Stimulated activated memory B cell treated with anti-CD40 and anti-IgM and Interleukin-4, amounts not matched to agents 10 μg/mL and 1 μg/mL and 100 μg/mL, for 72 hours (primary cell): ENCODE measurements around the gene RXRA.

Experiments
- ATAC-seq: fragments of 150-1000 bp; cut with Tn5 transposase; 2 replicates; pipeline ENCODE4 v1.10.0; 2021
- H3K27ac Mint-ChIP-seq: one replicate; pipeline ENCODE4 v1.8.0; 2022; ENCODE audit warnings: mild to moderate bottlenecking, mixed read lengths
- H3K27me3 Mint-ChIP-seq: one replicate; pipeline ENCODE4 v1.8.0; 2022; ENCODE audit warnings: mixed read lengths
- H3K36me3 Mint-ChIP-seq: one replicate; pipeline ENCODE4 v1.8.0; 2022; ENCODE audit warnings: mixed read lengths
- H3K4me1 Mint-ChIP-seq: one replicate; pipeline ENCODE4 v1.8.0; 2022; ENCODE audit warnings: mixed read lengths
- H3K4me3 Mint-ChIP-seq: one replicate; pipeline ENCODE4 v1.8.0; 2022; ENCODE audit warnings: mild to moderate bottlenecking, moderate library complexity, mixed read lengths
- H3K9me3 Mint-ChIP-seq: one replicate; pipeline ENCODE4 v1.8.0; 2022; ENCODE audit warnings: mixed read lengths

The RXRA gene

GRCh38 chr9:134462318-134462717 lies 136.1 kb downstream of the RXRA start:
- no peak for ATAC-seq
- Mint-ChIP-seq H3K9me3 (no peaks in the 10 kb centered on the region), H3K27me3 (peaks cover 22% of the 10 kb centered on the region), H3K36me3 (no peaks in the 10 kb centered on the region), H3K4me1 (no peaks in the 10 kb centered on the region), H3K4me3 (no peak overlapping the region), H3K27ac (no peak overlapping the region)

GRCh38 chr9:134463280-134463679 lies 137.0 kb downstream of the RXRA start:
- ATAC-seq: no peak
- H3K27ac Mint-ChIP-seq: no peak overlapping the region
- H3K36me3 Mint-ChIP-seq: no peaks in the 10 kb centered on the region
- H3K4me3 Mint-ChIP-seq: no peak overlapping the region
- H3K27me3 Mint-ChIP-seq: peaks cover 22% of the 10 kb centered on the region
- no peaks in the 10 kb centered on the region for H3K4me1 Mint-ChIP-seq
- no peaks in the 10 kb centered on the region for H3K9me3 Mint-ChIP-seq

- no peak overlapping the region for H3K4me3 Mint-ChIP-seq
- no peaks in the 10 kb centered on the region for H3K36me3 Mint-ChIP-seq
- H3K9me3 Mint-ChIP-seq: no peaks in the 10 kb centered on the region
- ATAC-seq: no peak
- no peaks in the 10 kb centered on the region for H3K4me1 Mint-ChIP-seq
- H3K27me3 Mint-ChIP-seq: peaks cover 19% of the 10 kb centered on the region
- H3K27ac Mint-ChIP-seq: no peak overlapping the region
These were observed 140.8 kb downstream of the RXRA start for GRCh38 chr9:134466869-134467616.

GRCh38 chr9:134468358-134468757 lies 142.1 kb downstream of the RXRA start:
- H3K27ac Mint-ChIP-seq: no peak overlapping the region
- no peaks in the 10 kb centered on the region for H3K36me3 Mint-ChIP-seq
- H3K4me3 Mint-ChIP-seq: no peak overlapping the region
- no peaks in the 10 kb centered on the region for H3K4me1 Mint-ChIP-seq
- H3K9me3 Mint-ChIP-seq: no peaks in the 10 kb centered on the region
- peaks cover 8% of the 10 kb centered on the region for H3K27me3 Mint-ChIP-seq
- no peak for ATAC-seq

GRCh38 chr9:134469041-134469875 lies 143.0 kb downstream of the RXRA start:
- Mint-ChIP-seq H3K36me3 (no peaks in the 10 kb centered on the region), H3K9me3 (no peaks in the 10 kb centered on the region), H3K27ac (no peak overlapping the region), H3K27me3 (no peaks in the 10 kb centered on the region), H3K4me1 (peaks cover under 1% of the 10 kb centered on the region), H3K4me3 (no peak overlapping the region)
- no peak for ATAC-seq

GRCh38 chr9:134472256-134472655 lies 146.0 kb downstream of the RXRA start:
- H3K4me1 Mint-ChIP-seq: peaks cover 12% of the 10 kb centered on the region
- ATAC-seq: no peak
- H3K4me3 Mint-ChIP-seq: no peak overlapping the region
- no peaks in the 10 kb centered on the region for H3K36me3 Mint-ChIP-seq
- H3K27ac Mint-ChIP-seq: no peak overlapping the region
- H3K9me3 Mint-ChIP-seq: no peaks in the 10 kb centered on the region
- H3K27me3 Mint-ChIP-seq: no peaks in the 10 kb centered on the region

GRCh38 chr9:134473141-134474054 lies 147.1 kb downstream of the RXRA start:
- Mint-ChIP-seq H3K9me3 (no peaks in the 10 kb centered on the region), H3K27ac (no peak overlapping the region)

GRCh38 chr9:134474055-134474370 lies 147.8 kb downstream of the RXRA start:
- Mint-ChIP-seq H3K36me3 (no peaks in the 10 kb centered on the region), H3K9me3 (no peaks in the 10 kb centered on the region), H3K27ac (no peak overlapping the region), H3K4me3 (no peak overlapping the region), H3K27me3 (no peaks in the 10 kb centered on the region), H3K4me1 (peaks cover 12% of the 10 kb centered on the region)
- no peak for ATAC-seq

More at GRCh38 chr9:134473141-134474054, 147.1 kb downstream of the RXRA start:
- H3K4me1 Mint-ChIP-seq: peaks cover 12% of the 10 kb centered on the region
- H3K36me3 Mint-ChIP-seq: no peaks in the 10 kb centered on the region
- no peaks in the 10 kb centered on the region for H3K27me3 Mint-ChIP-seq
- ATAC-seq: no peak
- no peak overlapping the region for H3K4me3 Mint-ChIP-seq

GRCh38 chr9:134475011-134475790 lies 148.9 kb downstream of the RXRA start:
- ATAC-seq: peak; percentile 75
- H3K4me1 Mint-ChIP-seq: peaks cover 12% of the 10 kb centered on the region
- H3K27ac Mint-ChIP-seq: peak overlapping the region; percentile 87
- no peaks in the 10 kb centered on the region for H3K27me3 Mint-ChIP-seq
- H3K36me3 Mint-ChIP-seq: no peaks in the 10 kb centered on the region
- peak overlapping the region; percentile 50 for H3K4me3 Mint-ChIP-seq
- no peaks in the 10 kb centered on the region for H3K9me3 Mint-ChIP-seq

GRCh38 chr9:134476272-134476941 lies 150.2 kb downstream of the RXRA start:
- H3K27ac Mint-ChIP-seq: no peak overlapping the region
- no peak overlapping the region for H3K4me3 Mint-ChIP-seq
- peaks cover 12% of the 10 kb centered on the region for H3K4me1 Mint-ChIP-seq
- no peaks in the 10 kb centered on the region for H3K27me3 Mint-ChIP-seq
- no peaks in the 10 kb centered on the region for H3K36me3 Mint-ChIP-seq
- no peak for ATAC-seq
- no peaks in the 10 kb centered on the region for H3K9me3 Mint-ChIP-seq

- H3K4me3 Mint-ChIP-seq: no peak overlapping the region
- H3K27ac Mint-ChIP-seq: no peak overlapping the region
- H3K36me3 Mint-ChIP-seq: no peaks in the 10 kb centered on the region
- no peaks in the 10 kb centered on the region for H3K9me3 Mint-ChIP-seq
- ATAC-seq: no peak
- H3K27me3 Mint-ChIP-seq: no peaks in the 10 kb centered on the region
- peaks cover 12% of the 10 kb centered on the region for H3K4me1 Mint-ChIP-seq
These were observed 150.7 kb downstream of the RXRA start for GRCh38 chr9:134476942-134477335.

- no peaks in the 10 kb centered on the region for H3K27me3 Mint-ChIP-seq
- no peak for ATAC-seq
- no peaks in the 10 kb centered on the region for H3K9me3 Mint-ChIP-seq
- peaks cover 12% of the 10 kb centered on the region for H3K4me1 Mint-ChIP-seq
- H3K36me3 Mint-ChIP-seq: no peaks in the 10 kb centered on the region
- H3K4me3 Mint-ChIP-seq: no peak overlapping the region
- peak overlapping the region; percentile 22 for H3K27ac Mint-ChIP-seq
These were observed 151.2 kb downstream of the RXRA start for GRCh38 chr9:134477342-134477925.

GRCh38 chr9:134477927-134478326 lies 151.7 kb downstream of the RXRA start:
- Mint-ChIP-seq H3K4me3 (no peak overlapping the region), H3K27me3 (no peaks in the 10 kb centered on the region), H3K4me1 (peaks cover 12% of the 10 kb centered on the region), H3K36me3 (no peaks in the 10 kb centered on the region), H3K27ac (peak overlapping the region; percentile 22), H3K9me3 (no peaks in the 10 kb centered on the region)
- no peak for ATAC-seq

- Mint-ChIP-seq H3K4me1 (peaks cover 21% of the 10 kb centered on the region), H3K4me3 (no peak overlapping the region), H3K27me3 (no peaks in the 10 kb centered on the region), H3K27ac (no peak overlapping the region), H3K36me3 (no peaks in the 10 kb centered on the region), H3K9me3 (no peaks in the 10 kb centered on the region)
- ATAC-seq: no peak
These were observed 155.5 kb downstream of the RXRA start for GRCh38 chr9:134481762-134482161.
